GM12864 (cell line): ENCODE results near the gene VENTX.

Experiments used
- DNase-seq: peaks from one replicate; pipeline ENCODE4 v3.0.0-alpha.2; 2011; ENCODE audit warnings: low read depth
- H3K4me3 ChIP-seq: 2 replicates; pipeline ENCODE4 v1.5.1; 2011; ENCODE audit warnings: mild to moderate bottlenecking, low read depth, low read length, control low read depth
- TF ChIP-seq, protein P1 (sequence below): IDR thresholded peaks from 2 replicates; pipeline ENCODE4 v1.5.1; 2011; ENCODE audit warnings: low read depth, mild to moderate bottlenecking, moderate library complexity, low read length, control low read depth, inconsistent platforms; ENCODE audit errors: missing control alignments

VENTX gene

DNA sequence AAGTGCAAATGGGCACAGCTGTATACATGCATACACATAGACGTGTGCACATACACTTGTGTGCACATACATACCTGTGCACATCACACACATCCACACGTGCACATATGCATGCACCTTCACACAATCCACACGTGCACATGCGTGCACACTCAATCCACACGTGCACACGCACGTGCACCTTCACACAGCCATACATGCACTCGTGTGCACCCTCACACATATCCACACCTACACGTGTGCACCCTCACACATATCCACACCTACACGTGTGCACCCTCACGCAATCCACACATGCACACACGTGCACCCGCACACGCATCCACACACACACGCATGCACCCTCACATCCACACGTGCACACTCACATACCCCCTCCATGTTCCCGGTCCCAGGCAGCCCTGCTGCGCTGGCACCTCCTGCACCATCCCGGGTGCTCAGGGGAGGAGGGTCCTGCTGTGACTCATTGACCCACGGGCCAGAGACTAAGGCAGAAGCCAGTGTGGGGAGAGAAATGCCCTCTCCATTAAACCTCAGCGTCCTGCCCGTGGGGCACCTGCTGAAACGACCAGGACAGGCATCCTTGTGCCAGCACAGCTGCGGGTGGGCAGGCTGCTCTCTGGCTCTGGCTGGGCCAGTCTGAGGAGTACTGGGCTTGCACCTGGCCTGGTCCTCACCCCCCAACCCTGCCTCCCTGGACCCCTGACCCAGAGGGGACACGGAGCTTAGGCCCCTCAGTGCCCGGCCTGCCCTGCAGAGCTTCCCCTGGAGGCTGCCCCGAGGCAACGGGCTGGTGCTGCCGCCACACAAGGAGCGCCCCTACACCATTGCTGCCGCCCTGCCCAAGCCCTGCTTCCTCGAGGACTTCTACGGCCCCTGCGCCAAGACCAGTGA lies 25.4 kb upstream of the VENTX start:
- no peak for DNase-seq

DNA sequence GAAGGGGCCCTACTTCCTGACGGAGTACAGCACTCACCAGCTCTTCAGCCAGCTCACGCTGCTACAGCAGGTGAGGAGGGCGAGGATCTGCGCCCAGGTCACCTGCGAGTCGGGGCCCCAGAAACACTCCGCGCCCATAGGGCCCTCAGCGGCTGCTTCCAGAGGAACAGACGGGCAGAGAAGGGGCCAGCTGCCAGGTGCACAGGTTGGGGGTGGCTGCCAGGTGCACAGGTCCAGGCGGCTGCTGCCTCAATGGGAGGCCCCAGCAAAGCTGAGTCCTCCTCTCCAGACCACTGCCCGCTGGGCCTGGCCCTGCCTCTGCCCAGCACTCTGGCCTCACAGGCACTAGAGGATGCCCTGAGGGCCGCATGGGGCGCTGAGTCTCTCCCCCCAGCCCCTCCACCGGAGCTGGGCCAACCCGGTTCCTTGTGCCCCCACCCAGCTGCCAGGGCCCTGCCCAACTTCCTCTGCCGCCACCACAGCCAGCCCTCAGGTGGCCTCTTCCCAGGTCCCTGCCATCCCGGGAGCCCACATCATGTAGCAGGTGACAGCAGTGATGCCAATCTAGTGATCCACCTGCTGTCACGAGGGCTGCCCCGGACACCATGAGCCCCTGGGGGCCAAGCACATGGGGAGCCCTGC lies 24.7 kb upstream of the VENTX start:
- no peak overlapping the region for H3K4me3 ChIP-seq
- DNase-seq: no peak
- TF ChIP-seq, protein P1, sequence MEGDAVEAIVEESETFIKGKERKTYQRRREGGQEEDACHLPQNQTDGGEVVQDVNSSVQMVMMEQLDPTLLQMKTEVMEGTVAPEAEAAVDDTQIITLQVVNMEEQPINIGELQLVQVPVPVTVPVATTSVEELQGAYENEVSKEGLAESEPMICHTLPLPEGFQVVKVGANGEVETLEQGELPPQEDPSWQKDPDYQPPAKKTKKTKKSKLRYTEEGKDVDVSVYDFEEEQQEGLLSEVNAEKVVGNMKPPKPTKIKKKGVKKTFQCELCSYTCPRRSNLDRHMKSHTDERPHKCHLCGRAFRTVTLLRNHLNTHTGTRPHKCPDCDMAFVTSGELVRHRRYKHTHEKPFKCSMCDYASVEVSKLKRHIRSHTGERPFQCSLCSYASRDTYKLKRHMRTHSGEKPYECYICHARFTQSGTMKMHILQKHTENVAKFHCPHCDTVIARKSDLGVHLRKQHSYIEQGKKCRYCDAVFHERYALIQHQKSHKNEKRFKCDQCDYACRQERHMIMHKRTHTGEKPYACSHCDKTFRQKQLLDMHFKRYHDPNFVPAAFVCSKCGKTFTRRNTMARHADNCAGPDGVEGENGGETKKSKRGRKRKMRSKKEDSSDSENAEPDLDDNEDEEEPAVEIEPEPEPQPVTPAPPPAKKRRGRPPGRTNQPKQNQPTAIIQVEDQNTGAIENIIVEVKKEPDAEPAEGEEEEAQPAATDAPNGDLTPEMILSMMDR: no peak

More for the DNA sequence above, 25.4 kb upstream of the VENTX start:
- no peak overlapping the region for H3K4me3 ChIP-seq
- TF ChIP-seq, protein P1: no peak

DNA sequence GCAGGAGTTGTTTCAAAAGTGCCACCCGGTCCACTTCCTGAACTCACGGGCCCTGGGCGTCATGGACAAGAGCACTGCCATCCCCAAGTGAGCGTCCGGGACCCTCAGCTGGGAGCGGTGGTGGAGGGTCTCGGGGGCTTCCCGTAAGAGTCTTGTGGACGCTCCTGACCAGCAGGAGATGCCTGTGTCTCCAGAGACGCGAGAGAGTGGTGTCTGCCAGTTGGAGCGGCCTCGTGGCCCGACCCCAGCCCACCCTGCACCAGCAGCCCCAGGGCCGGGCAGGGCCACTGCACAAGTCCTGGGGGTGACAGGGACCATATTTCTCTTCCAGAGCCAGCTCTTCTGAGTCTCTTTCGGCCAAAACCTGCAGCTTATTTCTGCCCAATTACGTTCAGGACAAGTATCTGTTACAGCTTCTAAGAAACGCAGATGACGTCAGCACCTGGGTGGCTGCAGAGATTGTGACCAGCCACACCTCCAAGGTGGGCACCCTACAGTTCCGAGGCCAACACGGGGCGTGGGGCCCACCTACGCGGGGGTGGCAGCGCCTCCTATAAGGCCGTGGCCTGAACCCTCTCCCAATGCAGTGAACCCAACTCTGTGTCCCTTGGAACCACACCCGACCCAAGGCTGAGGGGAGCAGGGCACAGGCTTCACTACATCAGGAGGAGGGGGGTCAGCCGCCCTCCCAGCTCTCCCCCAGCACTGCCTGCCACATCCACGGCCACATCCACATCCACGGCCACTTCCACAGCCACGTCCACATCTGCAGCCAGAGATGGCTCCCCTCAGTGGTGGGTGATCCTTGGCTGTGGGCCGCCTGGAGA lies 23.8 kb upstream of the VENTX start:
- DNase-seq: no peak
- no peak overlapping the region for H3K4me3 ChIP-seq
- TF ChIP-seq, protein P1: no peak

DNA sequence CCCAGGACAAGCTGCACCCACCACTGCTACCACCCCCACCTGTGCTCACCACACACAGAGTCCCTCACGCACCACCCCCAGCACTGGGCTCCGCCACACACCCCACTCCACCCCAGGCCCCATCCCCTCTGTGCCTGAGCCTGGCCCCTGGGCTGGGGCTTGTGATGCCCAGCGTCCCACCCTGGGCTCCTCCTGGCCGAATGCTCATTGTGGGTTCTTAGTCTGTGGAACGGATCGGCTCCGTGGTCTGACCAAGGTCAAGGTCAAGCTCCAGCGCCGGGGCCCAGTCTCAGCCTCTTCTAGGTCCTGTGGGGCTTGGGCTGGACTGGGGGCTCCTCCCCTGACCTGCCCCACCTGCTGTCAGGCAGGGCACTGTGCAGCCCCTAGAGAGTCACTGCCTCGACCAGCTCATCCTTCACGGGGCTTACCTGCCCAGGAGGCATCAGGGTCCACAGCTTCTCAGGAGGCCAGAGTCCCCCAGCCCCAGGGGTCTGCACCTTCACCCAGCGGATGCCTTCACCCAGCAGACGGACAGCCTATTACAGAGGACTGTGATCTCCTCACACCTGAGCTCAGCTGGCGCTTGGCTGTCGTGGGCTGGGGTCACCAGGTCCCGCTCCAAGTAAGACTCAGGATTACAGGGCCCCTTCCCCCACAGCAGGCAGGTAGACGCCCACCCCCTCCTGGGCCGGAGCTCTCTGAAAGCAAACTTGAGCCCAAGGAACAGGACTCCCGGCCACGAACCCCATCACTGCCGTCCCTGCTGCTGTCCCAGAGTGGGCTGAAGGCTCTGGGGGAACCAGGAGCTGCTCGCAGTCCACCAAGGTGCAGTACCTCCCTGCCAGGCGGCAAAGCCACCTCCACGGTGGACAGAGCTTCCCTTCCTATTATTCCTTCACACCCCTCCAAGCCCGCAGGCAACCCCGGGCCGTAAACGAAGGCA lies 22.9 kb upstream of the VENTX start:
- TF ChIP-seq, protein P1: no peak
- DNase-seq: no peak
- no peak overlapping the region for H3K4me3 ChIP-seq

DNA sequence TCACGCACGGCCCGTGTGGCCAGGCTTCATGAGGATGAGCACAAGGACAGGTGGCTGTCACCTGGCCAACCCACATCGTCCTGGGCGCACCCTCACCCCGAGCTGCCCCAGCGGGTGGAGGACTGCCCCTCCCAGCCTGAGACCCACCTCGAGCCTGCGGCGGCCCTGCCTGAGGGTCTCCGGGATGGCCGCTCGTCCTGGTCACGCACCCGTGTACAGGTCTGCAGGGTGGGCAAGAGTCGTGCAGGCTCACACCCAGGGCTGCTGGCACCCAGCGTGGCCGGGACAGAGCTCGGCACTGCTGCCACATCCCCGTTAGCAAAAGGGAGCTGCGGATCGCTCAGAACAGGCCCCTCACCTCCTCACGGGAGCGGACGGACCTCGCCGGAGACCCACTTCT lies 22.1 kb upstream of the VENTX start:
- no peak overlapping the region for H3K4me3 ChIP-seq
- DNase-seq: no peak
- TF ChIP-seq, protein P1: no peak

DNA sequence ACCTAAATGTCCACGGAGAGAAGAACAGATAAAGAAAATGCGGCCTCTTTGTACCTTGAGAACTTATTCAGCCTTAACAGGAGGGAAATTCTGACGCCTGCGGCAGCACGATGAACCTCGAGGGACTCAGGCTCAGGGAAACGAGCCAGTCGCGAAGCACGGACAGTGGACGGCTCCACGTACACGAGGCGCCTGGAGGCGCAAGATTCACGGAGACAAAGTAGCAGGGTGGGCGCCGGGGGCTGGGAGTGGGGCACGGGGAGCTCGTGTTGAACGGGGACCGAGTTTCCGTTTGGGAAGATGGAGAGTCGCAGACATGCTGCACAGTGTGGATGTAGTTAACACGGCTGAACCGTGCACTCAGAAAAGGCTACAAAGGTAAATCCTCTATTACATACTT lies 20.9 kb upstream of the VENTX start:
- no peak for DNase-seq
- no peak overlapping the region for H3K4me3 ChIP-seq
- TF ChIP-seq, protein P1: no peak
